A549 treated with CpdA at 1 μM for 4 hours (cell line): Measurements from ENCODE around the gene MDFIC2. TPM values are rescaled to one million over a fixed set of nuclear protein-coding genes. Genes with fewer than 3 reads are reported as not detected.

ENCODE experiments used
- total RNA-seq: library from RNA; stranded (reverse); fragments of 200-300 nt; extraction: Qiagen RNA extraction; gene quantifications from 5 replicates; pipeline ENCODE4 v1.2.3, GENCODE V29; 2022; ENCODE audit warnings: low read depth

The MDFIC2 gene
- not detected in 5 replicates for total RNA-seq

DNA sequence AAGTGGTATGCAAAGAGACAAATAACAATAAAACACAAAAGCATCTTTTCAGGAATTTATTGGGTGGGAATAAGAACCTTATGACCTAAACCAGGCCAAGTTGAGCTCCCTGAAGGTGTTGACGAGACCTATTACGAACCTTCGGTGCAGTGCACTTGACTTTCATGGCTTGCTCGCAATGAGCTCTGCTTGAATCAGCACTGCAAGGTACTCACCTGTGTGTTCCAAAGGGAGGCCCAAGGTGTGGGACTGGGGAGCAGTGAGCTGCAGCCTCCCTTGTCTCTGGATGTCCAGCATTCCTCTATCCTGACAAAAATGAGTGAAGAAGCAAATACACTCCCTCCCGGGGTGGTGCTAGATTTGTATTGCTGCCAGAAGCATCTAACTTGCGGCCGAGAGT is at the start of gene MDFIC2:
TSS of gene MDFIC2 (minus strand) at position 303 of the 400 bp plus-strand sequence. CDS start 665 bp downstream, outside the sequence.

